ENCODE measurements around the gene PEX26. TPM values are rescaled to one million over a fixed set of nuclear protein-coding genes. Genes with fewer than 3 reads are reported as not detected.

Gene PEX26
- total and polyA plus RNA-seq, 2 of the 13 experiments (the other 11 are each of a cell fraction or from before 2014, with no cell fraction given) = 10.6 to 25.1 TPM

DNA sequence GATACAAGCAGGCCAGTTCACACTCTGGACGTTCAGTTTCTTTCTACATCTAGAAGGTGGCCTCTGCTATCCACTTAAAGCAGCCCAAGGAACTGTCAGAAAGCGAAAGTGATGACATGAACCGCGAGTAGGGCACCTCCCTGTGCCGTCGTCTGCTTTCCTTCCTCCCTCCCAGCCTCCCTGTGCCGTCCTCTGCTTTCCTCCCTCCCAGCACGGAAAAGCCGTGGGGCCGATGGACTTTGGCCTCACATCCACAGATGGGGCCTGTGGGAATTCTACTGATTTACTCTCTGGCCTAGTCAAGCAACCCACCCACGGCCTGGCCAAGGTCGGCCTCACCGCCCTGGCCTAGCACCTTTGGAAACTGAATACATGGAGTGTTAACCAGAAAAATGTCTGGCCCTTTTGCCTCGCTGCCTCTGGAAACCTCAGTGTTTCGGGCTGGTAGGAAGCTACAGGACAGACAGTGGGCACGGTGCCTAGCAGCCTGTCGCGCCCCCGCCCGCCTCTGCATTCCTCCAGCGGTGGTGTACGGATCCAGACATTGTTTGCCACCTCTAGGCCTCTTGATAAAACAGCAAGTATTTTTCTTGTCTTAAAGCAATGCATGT, 14.2 kb downstream of the PEX26 start (continued):
- no peak for TF ChIP-seq CBX1 (IDR thresholded peaks at IDR 0.05; ENCODE audit: low read depth)
- TF ChIP-seq ZNF337 (CRISPR knock-in tag; IDR thresholded peaks at IDR 0.05; ENCODE audit: borderline replicate concordance, low read depth) = no peak
- TF ChIP-seq ZNF616 (CRISPR knock-in tag; IDR thresholded peaks at IDR 0.05; ENCODE audit: low read depth) = no peak
- no peak for TF ChIP-seq REL (CRISPR knock-in tag; conservative IDR thresholded peaks at IDR 0.05)
- no peak for TF ChIP-seq ZNF432 (CRISPR knock-in tag; IDR thresholded peaks at IDR 0.05; ENCODE audit: borderline replicate concordance)
- TF ChIP-seq PPARG (CRISPR knock-in tag; conservative IDR thresholded peaks at IDR 0.05) = peak; percentile 82
- TF ChIP-seq, protein P1, sequence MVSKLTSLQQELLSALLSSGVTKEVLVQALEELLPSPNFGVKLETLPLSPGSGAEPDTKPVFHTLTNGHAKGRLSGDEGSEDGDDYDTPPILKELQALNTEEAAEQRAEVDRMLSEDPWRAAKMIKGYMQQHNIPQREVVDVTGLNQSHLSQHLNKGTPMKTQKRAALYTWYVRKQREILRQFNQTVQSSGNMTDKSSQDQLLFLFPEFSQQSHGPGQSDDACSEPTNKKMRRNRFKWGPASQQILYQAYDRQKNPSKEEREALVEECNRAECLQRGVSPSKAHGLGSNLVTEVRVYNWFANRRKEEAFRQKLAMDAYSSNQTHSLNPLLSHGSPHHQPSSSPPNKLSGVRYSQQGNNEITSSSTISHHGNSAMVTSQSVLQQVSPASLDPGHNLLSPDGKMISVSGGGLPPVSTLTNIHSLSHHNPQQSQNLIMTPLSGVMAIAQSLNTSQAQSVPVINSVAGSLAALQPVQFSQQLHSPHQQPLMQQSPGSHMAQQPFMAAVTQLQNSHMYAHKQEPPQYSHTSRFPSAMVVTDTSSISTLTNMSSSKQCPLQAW (CRISPR knock-in tag; IDR thresholded peaks at IDR 0.05) = peak; percentile 88
- peak; percentile 35 for TF ChIP-seq ZNF883 (CRISPR knock-in tag; IDR thresholded peaks at IDR 0.05; ENCODE audit: not compliant biosample characterization)
- 0 out of 2 replicates have a peak, but pooled peaks have one; percentile 19 for TF ChIP-seq NR2C2 (CRISPR knock-in tag; IDR thresholded peaks at IDR 0.05; ENCODE audit: borderline replicate concordance)
- TF ChIP-seq ZNF530 (CRISPR knock-in tag; IDR thresholded peaks at IDR 0.05; ENCODE audit: low read depth) = no peak
- TF ChIP-seq, protein P2, sequence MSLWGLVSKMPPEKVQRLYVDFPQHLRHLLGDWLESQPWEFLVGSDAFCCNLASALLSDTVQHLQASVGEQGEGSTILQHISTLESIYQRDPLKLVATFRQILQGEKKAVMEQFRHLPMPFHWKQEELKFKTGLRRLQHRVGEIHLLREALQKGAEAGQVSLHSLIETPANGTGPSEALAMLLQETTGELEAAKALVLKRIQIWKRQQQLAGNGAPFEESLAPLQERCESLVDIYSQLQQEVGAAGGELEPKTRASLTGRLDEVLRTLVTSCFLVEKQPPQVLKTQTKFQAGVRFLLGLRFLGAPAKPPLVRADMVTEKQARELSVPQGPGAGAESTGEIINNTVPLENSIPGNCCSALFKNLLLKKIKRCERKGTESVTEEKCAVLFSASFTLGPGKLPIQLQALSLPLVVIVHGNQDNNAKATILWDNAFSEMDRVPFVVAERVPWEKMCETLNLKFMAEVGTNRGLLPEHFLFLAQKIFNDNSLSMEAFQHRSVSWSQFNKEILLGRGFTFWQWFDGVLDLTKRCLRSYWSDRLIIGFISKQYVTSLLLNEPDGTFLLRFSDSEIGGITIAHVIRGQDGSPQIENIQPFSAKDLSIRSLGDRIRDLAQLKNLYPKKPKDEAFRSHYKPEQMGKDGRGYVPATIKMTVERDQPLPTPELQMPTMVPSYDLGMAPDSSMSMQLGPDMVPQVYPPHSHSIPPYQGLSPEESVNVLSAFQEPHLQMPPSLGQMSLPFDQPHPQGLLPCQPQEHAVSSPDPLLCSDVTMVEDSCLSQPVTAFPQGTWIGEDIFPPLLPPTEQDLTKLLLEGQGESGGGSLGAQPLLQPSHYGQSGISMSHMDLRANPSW (CRISPR knock-in tag; IDR thresholded peaks at IDR 0.05; ENCODE audit: borderline replicate concordance) = 0 out of 2 replicates have a peak, but pooled peaks have one; percentile 55
- no peak for TF ChIP-seq ZNF678 (CRISPR knock-in tag; IDR thresholded peaks at IDR 0.05)
- TF ChIP-seq SRF (IDR thresholded peaks at IDR 0.05; ENCODE audit: low read depth, low read length) = no peak
- TF ChIP-seq ZBTB3 (CRISPR knock-in tag; IDR thresholded peaks at IDR 0.05; ENCODE audit: borderline replicate concordance, low read depth) = no peak
- no peak for TF ChIP-seq CAMTA2 (CRISPR knock-in tag; IDR thresholded peaks at IDR 0.05; ENCODE audit: borderline replicate concordance)
- TF ChIP-seq, protein P3, sequence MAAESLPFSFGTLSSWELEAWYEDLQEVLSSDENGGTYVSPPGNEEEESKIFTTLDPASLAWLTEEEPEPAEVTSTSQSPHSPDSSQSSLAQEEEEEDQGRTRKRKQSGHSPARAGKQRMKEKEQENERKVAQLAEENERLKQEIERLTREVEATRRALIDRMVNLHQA (CRISPR knock-in tag; IDR thresholded peaks at IDR 0.05) = no peak
- TF ChIP-seq AGO1 (IDR thresholded peaks at IDR 0.05; ENCODE audit: low read depth, low read length, poor library complexity, severe bottlenecking) = peak; percentile 30
- no peak for TF ChIP-seq HDAC6 (IDR thresholded peaks at IDR 0.05; ENCODE audit: low read depth, low read length)
- TF ChIP-seq ZBTB21 (CRISPR knock-in tag; IDR thresholded peaks at IDR 0.05) = 0 out of 2 replicates have a peak, but pooled peaks have one; percentile 25
- TF ChIP-seq, protein P4, sequence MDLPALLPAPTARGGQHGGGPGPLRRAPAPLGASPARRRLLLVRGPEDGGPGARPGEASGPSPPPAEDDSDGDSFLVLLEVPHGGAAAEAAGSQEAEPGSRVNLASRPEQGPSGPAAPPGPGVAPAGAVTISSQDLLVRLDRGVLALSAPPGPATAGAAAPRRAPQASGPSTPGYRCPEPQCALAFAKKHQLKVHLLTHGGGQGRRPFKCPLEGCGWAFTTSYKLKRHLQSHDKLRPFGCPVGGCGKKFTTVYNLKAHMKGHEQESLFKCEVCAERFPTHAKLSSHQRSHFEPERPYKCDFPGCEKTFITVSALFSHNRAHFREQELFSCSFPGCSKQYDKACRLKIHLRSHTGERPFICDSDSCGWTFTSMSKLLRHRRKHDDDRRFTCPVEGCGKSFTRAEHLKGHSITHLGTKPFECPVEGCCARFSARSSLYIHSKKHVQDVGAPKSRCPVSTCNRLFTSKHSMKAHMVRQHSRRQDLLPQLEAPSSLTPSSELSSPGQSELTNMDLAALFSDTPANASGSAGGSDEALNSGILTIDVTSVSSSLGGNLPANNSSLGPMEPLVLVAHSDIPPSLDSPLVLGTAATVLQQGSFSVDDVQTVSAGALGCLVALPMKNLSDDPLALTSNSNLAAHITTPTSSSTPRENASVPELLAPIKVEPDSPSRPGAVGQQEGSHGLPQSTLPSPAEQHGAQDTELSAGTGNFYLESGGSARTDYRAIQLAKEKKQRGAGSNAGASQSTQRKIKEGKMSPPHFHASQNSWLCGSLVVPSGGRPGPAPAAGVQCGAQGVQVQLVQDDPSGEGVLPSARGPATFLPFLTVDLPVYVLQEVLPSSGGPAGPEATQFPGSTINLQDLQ (CRISPR knock-in tag; IDR thresholded peaks at IDR 0.05) = no peak
- peak; percentile 49; the same call in 1 of the 2 replicates for TF ChIP-seq ZNF564 (CRISPR knock-in tag; IDR thresholded peaks at IDR 0.05)
- no peak for TF ChIP-seq HES4 (CRISPR knock-in tag; IDR thresholded peaks at IDR 0.05; ENCODE audit: borderline replicate concordance)
- no peak for TF ChIP-seq RELA (CRISPR knock-in tag; IDR thresholded peaks at IDR 0.05)
